Bronchus fibroblast of lung (primary cell): Measurements from ENCODE around the gene GBP7. TPM values are rescaled to one million over a fixed set of nuclear protein-coding genes. Genes with fewer than 3 reads are reported as not detected.

ENCODE experiments used
- total RNA-seq: library from RNA; depleted of rRNA; stranded (reverse); fragments of >200 nt; gene quantifications from 2 replicates; pipeline ENCODE4 v1.2.3, GENCODE V29; 2015

Gene GBP7, protein sequence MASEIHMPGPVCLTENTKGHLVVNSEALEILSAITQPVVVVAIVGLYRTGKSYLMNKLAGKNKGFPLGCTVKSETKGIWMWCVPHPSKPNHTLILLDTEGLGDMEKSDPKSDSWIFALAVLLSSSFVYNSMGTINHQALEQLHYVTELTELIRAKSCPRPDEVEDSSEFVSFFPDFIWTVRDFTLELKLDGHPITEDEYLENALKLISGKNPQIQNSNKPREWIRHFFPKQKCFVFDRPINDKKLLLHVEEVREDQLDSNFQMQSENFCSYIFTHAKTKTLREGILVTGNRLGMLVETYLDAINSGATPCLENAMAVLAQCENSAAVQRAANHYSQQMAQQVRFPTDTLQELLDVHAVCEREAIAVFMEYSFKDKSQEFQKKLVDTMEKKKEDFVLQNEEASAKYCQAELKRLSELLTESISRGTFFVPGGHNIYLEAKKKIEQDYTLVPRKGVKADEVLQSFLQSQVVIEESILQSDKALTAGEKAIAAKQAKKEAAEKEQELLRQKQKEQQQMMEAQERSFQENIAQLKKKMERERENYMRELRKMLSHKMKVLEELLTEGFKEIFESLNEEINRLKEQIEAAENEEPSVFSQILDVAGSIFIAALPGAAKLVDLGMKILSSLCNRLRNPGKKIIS
- not detected in 2 replicates for total RNA-seq

GRCh38 chr1:89175601-89176256, at the start of gene GBP7:
GBP7 (minus strand) TSS chr1:89176003; CDS start chr1:89171935, 4,068 bp downstream.

GRCh38 chr1:89198491-89199072, 22.8 kb upstream of the GBP7 start, which contains the start of gene GBP4:
GBP4 (minus strand) TSS chr1:89198942; CDS start chr1:89198834, 108 bp downstream.

GRCh38 chr1:89125913-89126580, 49.8 kb downstream of the GBP7 start, which contains the start of gene GBP2:
GBP2 (minus strand) TSS chr1:89126114; CDS start chr1:89121966, 4,148 bp downstream.

Other genes starting within 250 kb of the GBP7 start
- gene KYAT3, start 183.4 kb downstream of the GBP7 start, total RNA-seq: 26.8 and 34.8 TPM in 2 replicates
- 7.6 and 8.2 TPM in 2 replicates for gene RBMXL1, start 183.4 kb downstream of the GBP7 start, total RNA-seq
- gene GBP3, start 153.1 kb downstream of the GBP7 start, total RNA-seq: 4.6 and 6.6 TPM in 2 replicates
- gene GBP1, start 110.8 kb downstream of the GBP7 start, total RNA-seq: 13.6 and 14.4 TPM in 2 replicates
- 1.9 and 2.5 TPM in 2 replicates for gene GBP2, start 49.9 kb downstream of the GBP7 start, total RNA-seq
- gene GBP4, start 22.9 kb upstream of the GBP7 start, total RNA-seq: not detected in 2 replicates
- gene GBP5, start 96.9 kb upstream of the GBP7 start, total RNA-seq: not detected in 2 replicates
- gene GBP6, start 188.1 kb upstream of the GBP7 start, total RNA-seq: not detected in 2 replicates